COLO668 (cell line): ENCODE results near the gene PPP1R9A.

Source experiments
- DNase-seq: peaks from one replicate; lab custom pipeline; 2025; ENCODE audit not compliant: unreplicated experiment; lab: John Stamatoyannopoulos, UW

Gene PPP1R9A

GRCh38 chr7:95092324-95092723, 184.9 kb downstream of the PPP1R9A start:
- no peak for DNase-seq

DNA sequence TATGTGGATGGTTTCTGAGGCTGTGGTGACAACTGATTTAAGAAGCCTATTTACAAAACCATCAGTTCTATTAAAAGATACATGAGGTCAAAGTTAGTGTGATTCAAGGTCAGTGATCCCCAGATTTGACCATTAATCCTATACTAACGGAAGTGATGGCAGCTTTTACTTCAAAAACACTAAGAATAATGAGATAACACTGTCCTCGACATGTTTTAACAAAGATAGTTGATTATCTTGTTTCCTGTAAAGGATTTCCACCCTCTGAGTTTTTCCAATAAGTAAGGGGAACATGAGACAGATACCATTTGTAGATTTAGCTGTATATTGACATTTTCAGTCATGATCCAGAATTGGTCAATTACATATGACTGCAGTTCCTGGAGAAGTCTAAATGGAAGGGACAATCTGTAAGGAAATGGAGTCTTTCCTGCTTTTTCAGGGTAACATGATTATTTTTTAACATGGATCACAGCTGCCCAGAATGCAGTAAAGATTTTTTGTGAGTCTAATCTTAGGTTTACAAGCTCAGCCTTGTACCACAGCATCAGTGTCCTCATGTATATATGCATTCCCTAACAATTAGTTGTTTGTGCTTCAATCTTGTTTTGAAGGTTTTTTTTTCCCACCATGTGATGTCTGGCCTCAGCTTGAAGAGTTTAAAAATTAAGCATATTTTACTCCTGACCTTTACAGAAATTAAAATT, 188.0 kb downstream of the PPP1R9A start:
- DNase-seq: no peak

DNA sequence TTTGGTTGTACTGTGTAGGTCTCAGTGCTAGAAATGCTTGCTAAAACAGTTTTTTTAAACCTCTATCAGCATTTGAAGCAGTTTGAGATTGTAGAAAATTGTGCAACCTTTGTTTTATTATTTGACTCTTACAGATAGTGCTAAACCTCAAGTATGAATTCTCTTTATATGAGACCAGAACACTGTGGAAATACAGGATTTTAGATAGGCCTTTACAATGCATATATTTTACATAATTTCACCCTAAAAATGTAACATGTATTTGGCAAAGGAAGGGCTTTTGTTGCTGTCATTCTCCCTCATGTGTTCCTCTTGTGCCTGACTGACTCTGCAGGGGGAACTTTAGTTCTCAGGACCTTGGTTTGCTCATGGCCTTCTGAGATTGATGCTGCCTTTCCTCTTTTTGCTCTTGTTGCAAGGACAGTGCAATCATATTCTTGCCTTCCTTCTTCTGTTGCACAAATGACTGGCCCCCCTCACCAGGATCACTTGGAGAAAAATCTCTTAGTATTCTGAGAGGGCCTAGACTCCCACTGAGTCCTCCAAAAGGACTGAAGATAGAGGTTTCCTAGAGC, 188.7 kb downstream of the PPP1R9A start:
- DNase-seq: no peak

DNA sequence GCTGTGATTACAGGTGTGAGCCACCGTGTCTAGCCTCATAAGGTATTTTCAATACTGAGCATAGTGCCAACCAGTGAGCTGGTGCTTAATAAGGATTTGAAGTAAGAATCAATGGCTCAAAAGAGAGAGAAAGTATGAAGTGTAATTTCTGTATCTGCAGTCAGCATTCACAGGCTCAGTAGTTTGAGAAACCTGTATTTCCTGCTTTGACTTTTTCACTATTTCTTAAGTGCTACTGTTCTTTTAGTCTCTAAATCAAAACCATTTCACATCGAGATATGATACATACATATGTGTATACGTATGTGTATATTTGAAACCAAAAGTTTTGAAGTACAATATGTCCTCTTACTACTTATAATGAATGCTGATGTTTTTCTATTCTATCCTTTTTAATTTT, 189.9 kb downstream of the PPP1R9A start:
- DNase-seq: no peak

GRCh38 chr7:95097851-95098250, 190.5 kb downstream of the PPP1R9A start:
- no peak for DNase-seq

DNA sequence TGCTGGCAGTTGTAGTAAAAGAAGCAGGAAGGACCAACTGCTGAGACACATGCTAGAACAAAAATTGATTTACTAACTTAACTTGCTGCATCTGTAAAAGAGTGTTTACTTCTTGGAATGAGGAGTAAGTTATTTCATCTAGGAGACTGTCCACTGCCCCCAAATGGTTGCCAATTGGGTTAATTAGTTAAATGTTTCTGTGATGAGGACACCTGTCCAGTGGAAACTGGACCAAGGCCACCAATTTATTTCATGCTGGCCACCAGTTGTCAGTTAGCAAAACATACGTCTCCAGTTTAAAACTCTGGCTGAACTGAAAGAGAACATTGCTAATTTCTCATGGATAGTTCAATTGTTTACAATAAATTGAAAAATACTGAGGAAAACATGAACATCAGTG, 191.7 kb downstream of the PPP1R9A start:
- no peak for DNase-seq

DNA sequence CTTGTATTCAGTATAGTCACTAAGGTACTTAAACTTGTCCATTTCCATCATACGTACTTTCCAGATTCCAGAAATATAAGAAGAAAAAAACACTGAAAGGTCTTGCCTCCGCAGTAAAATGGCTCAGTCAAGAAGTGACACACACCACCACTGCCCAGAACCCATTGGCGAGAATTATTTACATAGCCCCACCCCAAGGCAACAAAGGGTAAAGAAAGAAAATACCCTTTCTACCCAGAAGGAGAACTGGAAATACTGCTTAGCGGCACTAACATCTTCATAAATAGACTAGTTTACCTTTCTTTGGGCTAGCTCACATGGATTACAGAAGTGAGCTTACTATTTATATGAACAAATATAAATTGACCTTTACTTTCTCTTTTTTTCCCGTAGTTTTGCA, 194.0 kb downstream of the PPP1R9A start:
- no peak for DNase-seq

DNA sequence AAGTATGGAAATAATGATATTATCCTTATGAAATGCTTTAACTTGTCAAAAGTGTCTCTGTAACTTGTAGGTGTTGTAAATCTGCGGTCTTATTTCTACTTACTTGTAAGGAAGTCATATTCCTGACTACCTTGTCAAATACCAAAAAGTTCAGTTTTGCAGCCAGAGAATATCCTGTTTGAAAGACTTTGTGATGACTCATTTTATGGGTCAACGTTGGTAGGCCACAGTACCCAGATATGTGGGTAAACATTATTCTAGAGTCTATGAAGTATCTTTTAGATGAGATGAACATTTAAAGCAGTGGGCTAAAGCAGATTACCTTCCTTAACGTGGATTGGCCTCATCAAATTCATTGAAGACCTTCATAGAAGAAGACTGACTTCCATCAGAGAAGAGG, 195.3 kb downstream of the PPP1R9A start:
- DNase-seq: no peak

DNA sequence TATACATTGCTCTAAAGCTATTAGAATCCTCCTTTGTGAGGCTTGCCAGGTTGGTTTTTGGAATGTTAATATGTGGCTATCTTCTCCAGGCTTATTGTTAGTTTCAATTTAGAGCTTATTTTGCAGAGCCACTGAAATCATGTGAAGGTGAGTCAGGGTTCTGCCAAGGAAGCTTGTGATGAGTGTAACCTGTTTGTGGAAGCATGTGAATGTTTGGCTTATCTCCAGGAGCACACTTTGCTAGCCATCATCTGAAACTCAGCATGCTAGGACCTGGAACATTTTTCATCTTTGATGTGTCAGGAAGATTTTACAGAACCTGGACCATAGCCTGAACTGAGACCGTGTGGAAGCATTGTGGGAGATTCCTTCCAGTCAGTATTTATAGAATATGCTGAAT, 197.3 kb downstream of the PPP1R9A start:
- no peak for DNase-seq

GRCh38 chr7:95105627-95106026, 198.2 kb downstream of the PPP1R9A start:
- DNase-seq: no peak

DNA sequence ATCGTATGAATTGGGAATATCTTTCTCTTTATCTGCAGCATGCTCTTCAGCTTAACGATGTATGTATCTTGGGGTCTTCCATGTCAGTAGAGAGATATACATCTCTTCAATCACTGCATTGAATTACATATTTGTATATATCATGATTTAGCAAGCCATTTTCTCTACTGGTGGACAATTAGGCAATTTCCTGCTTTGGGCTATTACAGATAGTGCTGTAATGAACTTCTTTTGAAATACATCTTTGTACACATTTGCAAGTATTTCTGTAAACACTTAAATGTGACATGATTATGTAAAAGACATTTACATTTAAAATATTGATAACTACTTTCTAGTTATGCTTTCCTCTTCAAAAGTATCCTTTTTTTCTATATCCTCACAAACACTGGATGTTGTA, 199.0 kb downstream of the PPP1R9A start:
- no peak for DNase-seq

- DNase-seq: no peak
These were observed 203.3 kb downstream of the PPP1R9A start for GRCh38 chr7:95110707-95111106.

- DNase-seq: no peak
These were observed 206.2 kb downstream of the PPP1R9A start for GRCh38 chr7:95113590-95113989.

DNA sequence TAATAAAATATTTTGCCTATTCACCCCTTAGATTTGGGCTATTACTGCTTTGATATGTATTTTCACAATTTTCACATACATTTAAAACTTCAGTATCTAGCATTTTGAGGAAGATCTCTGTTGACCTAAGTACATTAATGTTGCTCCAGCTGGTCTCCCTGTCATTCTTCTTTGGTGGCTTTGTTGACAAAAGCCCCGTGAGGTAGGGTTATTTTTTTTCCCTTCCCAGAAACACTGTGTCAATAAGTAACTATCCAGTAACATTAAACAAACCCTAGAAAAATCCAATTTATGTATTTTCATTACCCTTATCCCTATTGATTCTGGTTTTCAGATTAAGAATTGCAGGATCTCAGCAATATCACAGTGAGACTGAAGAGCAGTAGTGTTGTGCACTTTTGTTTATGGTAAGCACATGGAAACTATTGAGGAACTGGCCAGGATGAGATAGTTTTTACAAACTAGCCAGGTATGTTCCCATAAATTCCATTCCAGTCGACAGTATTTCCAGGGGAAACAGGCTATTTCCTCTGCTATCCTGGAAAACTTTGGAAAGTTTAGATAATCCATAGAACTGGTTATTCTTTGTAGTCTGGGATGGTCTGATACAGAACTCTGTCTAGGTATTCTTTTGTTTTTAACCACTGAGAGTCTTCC, 218.8 kb downstream of the PPP1R9A start:
- no peak for DNase-seq

GRCh38 chr7:95132500-95132899, 225.1 kb downstream of the PPP1R9A start:
- DNase-seq: no peak

DNA sequence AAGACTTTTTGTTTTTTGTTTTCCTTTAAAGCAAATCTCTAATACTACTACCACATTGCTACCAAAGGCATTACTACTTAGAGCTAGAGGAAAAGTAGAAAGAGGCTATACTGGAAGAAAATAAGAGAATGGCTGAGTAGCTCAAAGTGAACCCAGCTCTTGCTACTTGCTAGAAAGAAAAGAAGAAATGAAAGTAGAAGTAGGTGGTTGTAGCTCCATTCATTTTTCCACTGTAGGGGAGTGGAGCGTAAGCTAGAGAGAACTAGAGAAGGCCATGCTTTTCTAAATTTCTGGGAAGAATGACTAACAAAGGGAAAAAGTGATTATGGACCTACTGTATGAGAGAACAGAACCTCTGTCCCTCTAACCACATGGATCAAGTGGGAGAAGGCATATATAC, 232.5 kb downstream of the PPP1R9A start:
- DNase-seq: no peak

DNA sequence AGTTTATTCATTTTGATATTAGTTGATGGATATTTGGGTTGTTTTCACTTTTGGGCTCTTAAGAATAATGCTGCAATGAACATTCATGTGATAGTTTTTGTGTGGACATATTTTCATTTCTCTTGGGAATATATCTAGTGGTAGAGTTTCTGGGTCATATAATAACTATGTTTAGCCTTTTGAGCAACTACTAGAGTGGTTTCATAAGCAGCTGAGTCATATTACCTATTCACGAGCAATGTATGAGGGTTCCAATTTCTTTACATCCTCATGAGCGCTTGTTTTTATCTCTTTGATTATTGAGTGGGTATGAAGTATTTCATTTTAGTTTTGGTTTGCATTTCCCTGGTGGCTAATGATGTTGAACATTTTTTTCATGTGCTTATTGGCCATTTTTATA, 234.4 kb downstream of the PPP1R9A start:
- no peak for DNase-seq

GRCh38 chr7:95144256-95144655, 236.9 kb downstream of the PPP1R9A start:
- DNase-seq: no peak

GRCh38 chr7:95155965-95156364, 248.6 kb downstream of the PPP1R9A start:
- no peak for DNase-seq

DNA sequence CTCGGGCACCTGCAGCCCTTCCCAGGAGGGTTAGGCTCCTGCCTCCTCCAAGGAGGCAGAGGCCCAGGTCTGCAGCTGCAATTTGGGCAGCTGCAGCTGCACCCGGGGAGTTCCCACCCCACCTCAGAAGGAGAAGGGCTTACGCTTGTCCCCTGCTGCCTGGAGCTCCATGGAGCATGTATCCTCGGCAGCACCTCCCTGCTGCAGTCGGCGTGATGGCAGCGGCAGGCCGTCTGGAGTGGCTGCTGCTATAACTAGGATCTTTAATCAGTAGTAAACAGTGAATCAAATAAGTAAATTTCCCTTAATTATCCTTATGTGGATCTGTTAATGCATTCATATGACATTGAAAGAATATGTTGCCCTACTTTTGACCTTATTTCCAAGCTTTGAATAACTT, 250.0 kb downstream of the PPP1R9A start:
- no peak for DNase-seq

- no peak for DNase-seq
These were observed 262.3 kb downstream of the PPP1R9A start for GRCh38 chr7:95169678-95170077.

- DNase-seq: no peak
These were observed 265.0 kb downstream of the PPP1R9A start for GRCh38 chr7:95172420-95172819.

GRCh38 chr7:95190515-95190914, 283.1 kb downstream of the PPP1R9A start:
- DNase-seq: no peak
